ENCODE measurements around the gene RITA1.

Gene RITA1

GRCh38 chr12:113157218-113157859, 28.2 kb upstream of the RITA1 start:
- Histone ChIP-seq H3K27me3 (ENCODE audit: insufficient read depth, low read depth, severe bottlenecking) (no peaks in the 10 kb centered on the region), H3K36me3 (peaks cover 37% of the 10 kb centered on the region), H3K9me3 (ENCODE audit: severe bottlenecking) (no peaks in the 10 kb centered on the region), H3K4me3 (ENCODE audit: low read depth, low read length) (no peak overlapping the region), H3K27ac (peak overlapping the region; percentile 58; the same call in 1 of the 2 replicates)
- TF ChIP-seq CTCF (IDR thresholded peaks at IDR 0.05; ENCODE audit: low read depth, low read length): no peak
- no peak for DNase-seq

- Histone ChIP-seq H3K36me3 (peaks cover 46% of the 10 kb centered on the region), H3K9me3 (ENCODE audit: severe bottlenecking) (no peaks in the 10 kb centered on the region), H3K27ac (no peak overlapping the region), H3K27me3 (ENCODE audit: insufficient read depth, low read depth, severe bottlenecking) (no peaks in the 10 kb centered on the region), H3K4me3 (ENCODE audit: low read depth, low read length) (no peak overlapping the region)
- no peak for DNase-seq
- TF ChIP-seq CTCF (IDR thresholded peaks at IDR 0.05; ENCODE audit: low read depth, low read length): no peak
These were observed 26.9 kb upstream of the RITA1 start for GRCh38 chr12:113158439-113159203.

GRCh38 chr12:113159937-113160336, 25.6 kb upstream of the RITA1 start:
- H3K36me3 ChIP-seq: peaks cover 57% of the 10 kb centered on the region
- peak; percentile 59 for DNase-seq
- H3K27ac ChIP-seq: peak overlapping the region; percentile 63
- TF ChIP-seq CTCF (IDR thresholded peaks at IDR 0.05; ENCODE audit: low read depth, low read length): no peak
- H3K27me3 ChIP-seq (ENCODE audit: insufficient read depth, low read depth, severe bottlenecking): no peaks in the 10 kb centered on the region
- H3K9me3 ChIP-seq (ENCODE audit: severe bottlenecking): no peaks in the 10 kb centered on the region
- no peak overlapping the region for H3K4me3 ChIP-seq (ENCODE audit: low read depth, low read length)

- Histone ChIP-seq H3K4me3 (ENCODE audit: low read depth, low read length) (no peak overlapping the region), H3K9me3 (ENCODE audit: severe bottlenecking) (no peaks in the 10 kb centered on the region), H3K36me3 (peaks cover 71% of the 10 kb centered on the region), H3K27me3 (ENCODE audit: insufficient read depth, low read depth, severe bottlenecking) (no peaks in the 10 kb centered on the region), H3K27ac (peak overlapping the region; percentile 84)
- TF ChIP-seq CTCF (IDR thresholded peaks at IDR 0.05; ENCODE audit: low read depth, low read length): no peak
- peak; percentile 97 for DNase-seq
These were observed 24.0 kb upstream of the RITA1 start for GRCh38 chr12:113161415-113162016.

GRCh38 chr12:113162102-113163029, 23.2 kb upstream of the RITA1 start:
- H3K27ac ChIP-seq: peak overlapping the region; percentile 84
- H3K27me3 ChIP-seq (ENCODE audit: insufficient read depth, low read depth, severe bottlenecking): no peaks in the 10 kb centered on the region
- H3K4me3 ChIP-seq (ENCODE audit: low read depth, low read length): no peak overlapping the region
- no peak for TF ChIP-seq CTCF (IDR thresholded peaks at IDR 0.05; ENCODE audit: low read depth, low read length)
- peak; percentile 66 for DNase-seq
- no peaks in the 10 kb centered on the region for H3K9me3 ChIP-seq (ENCODE audit: severe bottlenecking)
- H3K36me3 ChIP-seq: peaks cover 76% of the 10 kb centered on the region
